HG03571 (cell line): ENCODE measurements around the gene TEAD1.

Source experiments
- ATAC-seq: cut with Tn5 transposase; IDR thresholded peaks from one replicate; pipeline ENCODE4 v1.9.1; 2021; ENCODE audit not compliant: unreplicated experiment

Gene TEAD1

DNA sequence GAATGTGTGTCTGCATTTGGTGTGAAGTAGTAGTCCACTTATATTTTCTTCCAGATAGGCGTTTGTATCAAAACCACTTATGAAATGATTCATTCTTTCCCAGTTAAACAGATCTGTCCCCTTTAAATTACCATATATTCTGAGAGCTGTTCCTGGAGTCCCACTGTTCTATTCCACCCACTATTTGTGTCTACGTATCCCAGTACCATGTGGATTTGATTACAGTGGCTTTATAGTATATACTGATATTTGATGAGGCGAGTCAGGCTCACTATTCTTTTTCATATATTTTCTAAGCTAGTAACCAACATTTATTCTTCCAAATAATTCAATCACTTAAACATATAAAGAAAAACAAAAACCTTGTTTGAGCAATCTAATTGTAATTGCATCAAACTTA is 253.0 kb downstream of the TEAD1 start:
- no peak for ATAC-seq

DNA sequence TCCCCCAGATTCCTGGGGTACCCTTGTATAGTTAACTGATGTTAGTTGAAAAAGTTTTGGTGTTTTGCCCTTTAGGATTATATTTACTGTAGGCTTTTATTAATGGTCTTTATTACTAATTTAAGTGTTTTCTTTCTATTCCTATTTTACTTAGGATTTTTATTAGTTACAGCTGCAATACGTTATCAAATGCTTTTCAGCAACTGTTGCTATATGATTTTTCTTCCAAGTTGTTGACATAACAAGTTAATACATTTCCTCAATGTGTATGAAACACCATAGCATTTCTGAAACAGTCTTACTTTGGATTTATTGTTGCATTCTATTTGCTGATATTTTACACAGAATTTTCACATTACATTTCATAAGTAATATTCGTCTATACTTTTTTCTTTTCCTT is 253.7 kb downstream of the TEAD1 start:
- ATAC-seq: no peak

DNA sequence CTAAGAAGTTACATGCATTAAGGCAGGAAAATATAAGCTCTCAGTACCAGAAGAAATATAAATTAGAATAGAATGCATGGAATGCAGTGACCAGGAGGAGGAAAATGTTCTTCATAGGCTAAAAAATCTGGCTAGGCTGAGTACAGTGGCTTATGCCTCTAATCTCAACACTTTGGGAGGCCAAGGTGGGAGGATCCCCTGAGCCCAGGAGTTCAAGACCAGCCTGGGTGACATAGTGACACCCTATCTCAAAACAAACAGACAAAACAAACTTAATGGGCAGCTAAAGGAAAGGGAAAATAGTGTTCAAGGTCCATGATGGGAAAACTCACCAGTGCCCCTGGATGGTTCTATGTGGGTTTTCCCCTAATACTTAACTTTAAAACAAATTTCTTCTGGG is 256.6 kb downstream of the TEAD1 start:
- ATAC-seq: no peak

DNA sequence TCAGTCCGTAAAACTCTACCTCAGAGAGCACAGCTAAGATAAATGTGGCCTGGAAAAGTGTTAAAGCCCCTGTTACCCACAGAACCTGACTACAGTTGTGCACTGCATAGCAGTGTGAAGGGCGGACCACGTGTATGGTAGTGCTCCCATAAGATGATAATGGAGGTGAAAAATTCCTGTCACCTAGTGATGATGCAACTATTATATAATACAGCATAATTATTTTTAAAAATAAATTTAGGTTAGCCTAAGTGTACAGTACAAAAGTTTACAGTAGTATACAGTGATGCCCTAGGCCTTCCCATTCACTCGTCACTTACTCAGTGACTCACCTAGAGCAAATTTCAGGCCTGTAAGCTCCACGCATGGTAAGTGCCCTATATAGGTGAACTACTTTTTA is 258.3 kb downstream of the TEAD1 start:
- no peak for ATAC-seq

DNA sequence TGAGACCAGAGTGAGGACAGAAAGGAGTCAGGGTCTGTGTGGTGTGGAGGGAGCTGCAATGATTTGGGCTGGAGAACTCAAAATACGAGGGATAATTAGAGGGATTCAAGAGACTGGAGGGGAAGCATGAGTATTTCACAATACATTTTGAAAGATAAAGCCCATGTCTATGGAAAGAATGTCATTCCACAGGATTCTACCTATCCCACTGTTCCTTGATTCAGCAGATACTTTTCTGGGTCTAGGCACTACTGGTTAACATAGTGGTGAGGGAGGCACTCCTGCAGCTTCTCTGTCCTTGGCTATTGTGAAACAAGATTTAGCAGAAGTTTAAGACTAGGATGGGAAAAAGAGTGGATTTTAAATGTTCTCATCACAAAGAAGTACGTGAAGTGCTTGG is 262.0 kb downstream of the TEAD1 start:
- no peak for ATAC-seq

DNA sequence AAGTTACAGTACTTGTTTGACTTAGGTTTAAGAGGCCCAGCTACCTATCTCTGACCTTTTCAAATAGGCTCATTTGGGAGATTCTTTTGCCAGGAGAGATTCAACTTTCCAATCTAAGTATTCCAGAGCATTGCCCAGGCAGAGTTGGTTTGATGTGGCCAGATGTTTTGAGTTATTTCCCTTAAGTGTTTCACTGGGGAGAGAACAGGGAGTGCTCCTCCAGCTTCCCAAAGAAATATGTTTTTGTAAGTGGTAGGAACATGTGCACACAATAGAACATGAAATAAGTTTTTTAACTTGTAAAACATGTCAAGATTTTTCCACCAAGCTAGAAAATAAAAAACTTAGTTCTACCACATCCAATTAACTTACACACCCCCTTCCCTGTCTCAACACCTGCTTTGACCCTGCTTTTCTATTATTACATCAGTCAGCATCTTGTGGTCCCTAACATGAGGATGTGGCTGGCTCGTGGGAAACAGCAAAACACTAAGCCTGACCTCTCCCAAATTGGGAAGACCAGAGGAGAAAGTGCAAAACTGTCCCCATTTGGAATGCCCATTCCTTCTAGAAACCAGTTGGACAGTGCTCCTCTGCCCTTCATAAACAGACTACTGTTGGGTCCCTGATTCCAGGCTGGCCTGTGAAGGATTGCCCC is 264.5 kb downstream of the TEAD1 start:
- ATAC-seq: no peak

DNA sequence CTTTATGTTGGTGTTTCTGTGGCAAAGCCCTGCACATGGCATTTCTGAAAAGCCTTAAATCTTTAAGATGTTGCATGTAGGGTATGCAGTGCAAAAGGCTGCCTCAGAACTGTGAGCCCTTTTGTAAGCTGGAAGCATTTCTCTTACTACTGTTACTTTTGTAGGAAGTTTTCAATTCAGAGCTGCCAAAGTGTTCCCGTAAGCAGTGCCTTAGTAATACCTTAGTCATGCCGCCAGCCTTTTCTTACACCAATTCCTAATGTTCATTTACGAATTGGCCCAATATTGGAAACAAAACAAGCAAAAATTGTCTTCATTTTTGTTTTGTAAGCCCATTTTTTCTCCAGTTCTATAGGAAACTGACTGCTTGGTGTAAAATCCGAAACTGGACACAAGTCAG is 267.4 kb downstream of the TEAD1 start:
- no peak for ATAC-seq

DNA sequence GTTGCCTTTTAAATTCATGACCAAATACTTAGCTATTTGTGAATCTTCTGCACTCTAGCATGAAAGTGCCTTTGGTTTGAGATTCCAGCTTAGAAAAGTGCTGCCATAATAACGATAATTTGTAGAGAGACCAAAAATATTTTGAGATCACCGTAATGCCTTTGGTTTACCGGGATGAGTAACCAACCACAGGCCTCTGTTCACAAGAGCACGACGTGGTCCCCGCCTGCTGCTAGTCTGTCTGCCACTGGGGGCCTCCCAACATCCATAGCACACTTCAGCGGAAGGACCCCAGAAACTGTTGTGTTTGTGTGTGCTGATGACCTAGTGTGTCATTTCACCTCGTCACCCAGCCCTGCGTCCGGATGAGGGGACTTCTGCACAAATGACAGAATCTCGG is 267.9 kb downstream of the TEAD1 start:
- ATAC-seq: no peak

DNA sequence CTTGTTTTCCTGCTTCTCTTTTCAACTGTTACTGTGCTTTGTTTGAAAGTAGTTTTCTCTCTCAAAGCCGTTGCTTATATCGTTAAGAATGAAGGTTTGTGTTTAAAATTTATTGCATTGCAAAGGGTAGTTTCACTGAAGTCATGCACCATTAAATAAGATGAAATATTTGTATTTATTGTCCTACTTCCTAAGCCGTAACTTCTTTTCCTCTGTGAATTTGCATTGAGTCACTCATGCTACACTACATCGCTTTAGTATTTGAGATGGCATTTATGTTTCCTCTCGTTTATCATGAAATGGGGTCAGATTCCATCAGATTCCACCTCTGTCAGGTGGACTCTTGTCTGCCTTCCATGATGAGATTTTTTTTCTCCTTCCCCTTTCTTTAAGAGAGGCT is 269.1 kb downstream of the TEAD1 start:
- no peak for ATAC-seq

DNA sequence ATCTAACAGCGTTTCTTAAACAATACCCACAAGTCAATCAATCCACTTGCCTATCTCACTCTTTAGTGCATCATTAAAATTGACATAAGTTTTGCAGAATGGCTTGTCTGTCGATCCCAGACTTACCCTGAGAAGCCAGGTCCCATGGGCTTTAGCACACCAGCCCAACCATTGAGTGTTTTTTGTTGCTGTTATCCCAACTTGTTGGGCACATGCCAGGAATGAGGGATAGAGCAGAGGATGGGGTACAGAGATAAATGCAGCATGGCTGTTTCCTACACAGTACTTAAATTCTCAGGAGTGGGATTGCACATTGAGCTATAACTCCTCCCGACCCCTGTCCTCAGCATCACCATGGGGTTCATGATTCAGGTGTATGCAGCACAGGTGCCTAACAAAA is 270.7 kb downstream of the TEAD1 start:
- ATAC-seq: no peak

DNA sequence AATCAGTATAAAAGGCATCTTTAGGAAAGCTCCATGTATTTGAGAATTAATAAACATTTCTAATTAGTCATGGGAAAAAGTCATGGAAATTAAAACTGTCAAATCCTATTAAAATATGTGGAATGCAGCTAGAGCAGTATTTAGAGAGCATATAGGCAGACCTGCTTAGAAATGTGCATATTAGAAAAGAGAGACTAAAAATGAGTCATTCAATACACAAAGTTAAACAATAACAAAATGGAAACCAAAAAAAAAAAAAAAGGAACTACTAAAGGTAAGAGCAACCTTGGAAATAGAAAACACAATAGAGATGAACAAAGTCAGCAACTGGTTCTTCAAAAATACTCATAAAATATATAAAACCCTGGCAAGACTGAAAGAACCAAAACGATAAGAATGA is 275.2 kb downstream of the TEAD1 start:
- ATAC-seq: no peak

DNA sequence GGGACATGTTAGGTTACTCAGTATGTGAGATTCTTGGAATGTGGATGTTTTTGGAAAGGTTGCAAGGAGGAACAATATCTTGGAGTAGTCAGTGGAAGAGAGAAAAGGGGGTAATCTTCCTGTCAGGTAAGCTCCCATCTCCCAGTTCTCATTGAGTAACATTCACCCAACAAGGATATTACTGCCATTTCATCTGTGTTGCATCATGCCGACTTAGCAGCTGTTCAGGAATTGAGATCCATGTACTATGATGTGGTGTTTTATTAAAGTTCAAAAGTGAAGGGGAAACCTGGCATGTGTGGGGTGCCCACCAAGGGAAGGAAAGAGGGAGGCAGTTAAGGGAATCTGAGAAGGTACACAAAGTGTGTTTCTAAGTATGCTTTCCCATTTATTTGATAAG is 276.4 kb downstream of the TEAD1 start:
- ATAC-seq: no peak

DNA sequence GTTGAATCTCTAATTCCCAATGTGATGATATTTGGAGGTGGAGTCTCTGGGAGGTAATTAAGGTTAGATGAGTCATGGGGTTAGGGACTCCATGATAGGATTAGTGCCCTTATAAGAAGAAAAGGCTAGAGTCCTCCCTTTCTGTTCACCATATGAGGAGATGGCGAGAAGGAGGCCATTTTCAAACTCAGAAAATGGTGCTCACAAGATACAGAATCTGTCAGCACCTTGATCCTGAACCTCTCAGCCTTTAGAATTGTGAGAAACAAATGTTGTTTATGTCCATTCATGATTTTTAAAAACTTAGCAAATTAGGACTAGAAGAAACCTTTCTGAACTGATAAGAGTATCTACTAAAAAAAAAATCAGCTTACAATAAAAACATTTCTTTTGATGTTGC is 277.2 kb downstream of the TEAD1 start:
- no peak for ATAC-seq

DNA sequence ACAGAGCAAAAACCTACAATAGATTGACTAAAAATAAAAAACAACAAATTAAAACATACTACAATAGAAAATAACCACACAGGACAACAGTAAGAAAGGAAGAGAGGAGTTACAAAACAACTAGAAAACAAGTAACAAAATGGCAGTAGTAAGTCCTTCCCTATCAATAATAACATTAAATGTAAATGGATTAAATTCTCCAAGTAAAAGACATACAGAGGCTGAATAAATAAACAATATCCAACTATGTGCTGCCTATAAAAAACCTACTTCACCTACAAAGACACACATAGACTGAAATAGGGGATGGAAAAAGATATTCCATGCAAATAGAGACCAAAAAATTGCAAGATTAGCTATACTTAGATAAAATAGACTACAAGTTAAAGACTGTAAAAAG is 277.9 kb downstream of the TEAD1 start:
- no peak for ATAC-seq

DNA sequence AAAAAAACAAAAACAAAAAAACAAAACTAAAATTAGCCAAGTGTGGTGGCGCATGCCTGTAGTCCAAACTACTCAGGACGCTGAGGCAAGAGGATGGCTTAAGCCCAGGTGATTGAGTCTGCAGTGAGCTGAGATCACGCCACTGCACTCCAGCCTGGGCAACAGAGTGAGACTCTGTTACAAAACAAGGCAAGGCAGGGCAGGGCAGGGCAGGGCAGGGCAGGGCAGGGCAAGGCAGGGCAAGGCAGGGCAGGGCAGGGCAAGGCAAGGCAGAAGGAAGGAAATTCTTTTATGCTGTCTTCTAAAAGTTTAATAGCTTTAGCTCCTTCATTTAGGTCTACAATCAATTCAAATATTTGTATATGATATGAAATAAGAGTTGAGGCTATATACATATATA is 284.8 kb downstream of the TEAD1 start:
- ATAC-seq: no peak

DNA sequence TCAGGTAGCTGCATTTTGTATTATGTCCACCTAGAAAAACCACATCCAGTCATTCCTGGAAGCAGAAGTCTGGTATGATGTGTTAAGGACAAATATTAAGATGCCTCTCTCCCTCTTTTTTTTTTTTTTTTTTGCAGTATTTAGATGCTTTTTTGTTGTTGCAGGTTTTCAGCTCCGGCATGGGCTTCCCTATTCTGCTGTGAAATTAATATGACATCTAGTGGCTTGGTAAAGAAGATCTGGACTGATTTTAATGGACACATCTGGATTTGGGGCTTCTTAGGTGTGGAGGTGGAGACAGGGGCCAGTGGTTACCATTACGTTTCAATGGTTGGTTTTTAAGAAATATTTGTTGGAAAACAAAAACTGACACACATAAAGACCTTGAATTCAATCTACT is 287.4 kb downstream of the TEAD1 start:
- ATAC-seq: no peak

DNA sequence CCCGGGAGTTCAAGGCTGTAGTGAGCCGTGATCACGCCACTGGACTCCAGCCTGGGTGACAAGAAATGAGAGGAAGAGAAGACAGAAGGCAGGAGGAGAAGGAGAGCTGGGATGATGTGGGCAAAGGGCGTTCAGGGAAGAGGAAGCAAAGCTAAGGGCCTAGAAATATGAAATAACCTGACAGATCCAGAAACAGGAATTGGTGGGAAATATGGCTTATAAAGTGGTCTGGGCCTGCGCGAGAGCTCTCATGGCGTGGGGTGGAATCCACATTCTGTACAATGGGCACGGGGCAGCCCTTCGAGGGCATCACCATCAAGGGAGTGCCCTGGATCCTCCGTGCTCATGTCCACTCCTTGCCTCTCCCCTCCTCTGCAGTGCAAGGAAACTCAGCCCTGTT is 288.1 kb downstream of the TEAD1 start:
- ATAC-seq: no peak

DNA sequence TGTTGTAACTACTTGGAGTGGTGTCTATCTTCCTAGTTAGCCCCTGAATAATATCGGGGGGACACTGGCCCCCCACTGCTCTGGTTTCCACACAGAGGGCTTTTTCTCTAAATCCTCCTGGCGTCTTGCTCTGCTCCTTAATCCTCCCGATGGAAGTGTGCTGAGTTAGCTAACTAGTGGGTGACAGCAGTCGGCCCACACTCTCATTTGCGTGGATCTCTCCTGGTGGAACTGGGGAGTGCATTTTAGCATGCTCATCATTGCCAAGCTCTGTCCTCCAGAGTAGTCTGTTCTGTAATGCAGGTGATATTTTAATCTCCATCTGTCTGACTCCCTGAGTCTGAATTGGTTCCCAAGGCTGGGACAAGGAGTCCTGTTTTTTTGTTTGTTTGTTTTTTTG is 288.8 kb downstream of the TEAD1 start:
- ATAC-seq: no peak

DNA sequence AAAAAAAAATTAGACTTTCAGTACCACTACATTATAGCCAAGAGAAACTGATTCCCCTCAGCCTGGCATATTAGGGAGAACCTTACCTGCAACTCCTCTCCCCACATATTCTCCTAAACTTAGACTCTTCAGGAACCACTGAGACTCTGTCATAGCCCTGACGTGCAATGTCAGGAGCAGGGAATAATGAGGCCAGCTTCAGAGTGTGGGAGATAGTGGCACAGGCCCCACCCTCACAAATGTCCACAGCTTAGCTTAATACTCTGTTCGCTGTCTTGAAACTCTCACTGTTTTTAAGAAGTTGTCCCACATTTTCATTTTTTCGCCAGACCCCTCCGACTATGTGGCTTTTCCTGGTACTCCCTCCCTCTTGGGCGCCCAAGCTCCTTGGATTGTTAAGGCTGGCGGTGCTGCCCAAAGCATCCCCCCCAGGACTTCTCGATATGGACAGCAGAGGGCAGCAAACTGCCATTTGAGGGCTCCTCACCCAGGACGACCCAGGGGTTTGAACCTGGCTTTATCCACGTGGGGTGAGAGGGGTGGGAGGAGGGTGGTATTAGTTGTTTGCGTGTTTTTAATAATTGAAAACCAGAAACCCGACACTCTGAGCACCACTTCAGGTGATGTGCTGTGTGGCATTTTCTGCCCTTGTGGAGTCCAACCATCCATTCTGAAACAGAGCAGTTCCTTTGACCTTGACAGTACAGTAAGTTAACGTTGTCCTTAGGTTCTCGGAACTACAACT is 289.7 kb downstream of the TEAD1 start:
- ATAC-seq: peak; percentile 89

DNA sequence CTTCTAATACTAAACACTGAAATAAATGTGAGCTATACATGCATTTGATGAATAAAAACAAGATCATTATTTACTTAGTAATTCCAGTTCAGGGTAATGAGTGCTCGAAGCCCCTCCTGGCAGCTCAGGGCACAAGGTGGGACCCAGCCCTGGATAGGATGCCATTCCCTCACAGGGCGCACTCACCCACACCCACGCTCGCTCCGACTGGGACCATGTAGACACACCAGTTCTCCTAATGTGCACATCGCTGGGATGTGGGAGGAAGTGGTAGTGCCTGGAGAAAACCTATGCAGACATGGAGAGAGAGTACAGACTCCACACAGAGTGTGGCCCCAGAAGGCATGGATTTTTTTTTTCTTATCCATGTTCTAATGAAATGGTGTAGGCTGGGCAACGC is 290.4 kb downstream of the TEAD1 start:
- no peak for ATAC-seq

DNA sequence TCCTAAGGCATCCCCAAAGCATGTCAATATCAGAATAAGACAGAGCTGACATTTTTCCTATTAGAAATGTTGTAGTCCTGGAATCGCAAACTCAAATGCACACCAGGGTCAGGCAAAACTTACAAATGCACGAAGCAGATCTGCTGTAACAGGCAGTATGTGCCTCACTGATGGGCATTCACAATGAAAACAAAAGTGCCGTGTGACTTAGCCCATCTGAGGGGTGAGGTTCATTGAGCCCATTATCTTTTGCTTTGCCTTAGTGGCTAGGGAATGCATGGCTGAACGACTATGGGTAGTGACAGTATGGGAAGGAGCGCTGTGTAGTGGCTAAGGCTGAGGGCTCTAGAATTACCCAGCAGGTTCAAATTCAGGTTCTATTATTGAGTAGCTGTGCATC is 291.8 kb downstream of the TEAD1 start:
- no peak for ATAC-seq

DNA sequence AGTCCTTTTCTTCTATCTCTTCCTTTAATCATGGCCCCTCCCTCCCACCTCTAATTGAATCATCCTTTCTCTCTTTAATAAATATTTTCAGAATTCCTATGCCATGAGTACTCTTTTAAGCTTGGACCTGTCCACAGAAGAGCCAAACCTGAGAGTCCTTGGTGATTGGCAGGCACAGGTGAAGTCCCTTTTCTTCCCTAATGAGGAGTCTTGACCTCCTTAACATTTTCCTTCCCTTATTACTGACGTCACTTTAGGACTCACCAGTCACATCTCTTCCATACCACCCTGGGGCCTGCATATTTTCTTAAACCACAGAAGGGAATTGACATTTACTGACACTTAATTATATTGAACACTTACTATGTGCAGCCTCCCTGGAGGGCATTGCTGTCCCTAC is 293.9 kb downstream of the TEAD1 start:
- ATAC-seq: no peak

DNA sequence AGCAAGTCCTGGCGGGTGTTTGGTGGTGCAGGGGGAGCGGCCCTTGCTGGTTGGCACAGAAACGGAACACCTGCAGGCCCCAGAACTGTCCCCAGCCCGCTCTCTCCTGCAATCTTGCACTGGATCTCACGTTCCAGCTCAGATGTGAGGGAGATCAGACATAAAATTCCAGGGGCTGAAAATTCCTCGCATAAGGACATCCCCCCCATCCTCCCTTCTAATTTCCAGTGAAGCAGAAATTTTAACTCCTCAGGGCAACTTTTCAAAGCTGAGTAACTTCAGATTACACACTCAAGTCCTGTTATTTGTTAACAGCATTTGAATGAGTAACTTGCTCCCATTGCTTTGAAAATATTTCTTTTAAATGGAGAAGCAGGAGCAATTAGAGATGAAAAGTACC is 294.6 kb downstream of the TEAD1 start:
- no peak for ATAC-seq
